ENCODE data around the gene SGO2.
"Not testable (repeated sequence)": the region's sequence is repeated elsewhere in the genome, so short reads cannot be mapped to it uniquely, and the experiment has no call there.

SGO2 gene

GRCh38 chr2:200620606-200621390 is 94.8 kb downstream of the SGO2 start:
- TF ChIP-seq CTCF (conservative IDR thresholded peaks at IDR 0.05): no peak
- TF ChIP-seq ZFX (IDR thresholded peaks at IDR 0.05): no peak
- H3K27ac ChIP-seq: no peak overlapping the region

GRCh38 chr2:200622106-200622505 is 96.1 kb downstream of the SGO2 start:
- TF ChIP-seq ZFX (IDR thresholded peaks at IDR 0.05) (no peak), CTCF (conservative IDR thresholded peaks at IDR 0.05) (no peak)

GRCh38 chr2:200624026-200624425 is 98.0 kb downstream of the SGO2 start:
- peak overlapping the region; percentile 16; the same call in 1 of the 2 replicates for H3K27ac ChIP-seq
- TF ChIP-seq ZFX (IDR thresholded peaks at IDR 0.05) (no peak), CTCF (conservative IDR thresholded peaks at IDR 0.05) (no peak)

More at GRCh38 chr2:200622106-200622505, 96.1 kb downstream of the SGO2 start:
- no peak overlapping the region for H3K27ac ChIP-seq

- no peak for TF ChIP-seq ZFX (IDR thresholded peaks at IDR 0.05)
- no peak for TF ChIP-seq CTCF (conservative IDR thresholded peaks at IDR 0.05)
- H3K27ac ChIP-seq: no peak overlapping the region
Observed at GRCh38 chr2:200624658-200625057, 98.7 kb downstream of the SGO2 start.

- no peak overlapping the region for H3K27ac ChIP-seq
- TF ChIP-seq CTCF (conservative IDR thresholded peaks at IDR 0.05) (no peak), ZFX (IDR thresholded peaks at IDR 0.05) (no peak)
Observed at GRCh38 chr2:200625282-200625681, 99.3 kb downstream of the SGO2 start.

GRCh38 chr2:200625958-200626363 is 100.0 kb downstream of the SGO2 start:
- no peak overlapping the region for H3K27ac ChIP-seq
- TF ChIP-seq CTCF (conservative IDR thresholded peaks at IDR 0.05): no peak
- TF ChIP-seq ZFX (IDR thresholded peaks at IDR 0.05): no peak

GRCh38 chr2:200627110-200627770 is 101.2 kb downstream of the SGO2 start:
- TF ChIP-seq ZFX (IDR thresholded peaks at IDR 0.05) (no peak), CTCF (conservative IDR thresholded peaks at IDR 0.05) (no peak)
- no peak overlapping the region for H3K27ac ChIP-seq

GRCh38 chr2:200628461-200628860 is 102.5 kb downstream of the SGO2 start:
- not testable (repeated sequence) for H3K27ac ChIP-seq
